Neural cell (in vitro differentiated cells): ENCODE results near the gene TUBB3. TPM values are rescaled to one million over a fixed set of nuclear protein-coding genes. Genes with fewer than 3 reads are reported as not detected.

ENCODE experiments used
- H2AFZ ChIP-seq: fragments of 200-600, 300-800 bp; sonication (generic), shearing (Covaris generic); 2 replicates; pipeline ENCODE4 v1.6.0; 2014; ENCODE audit warnings: low read depth, mild to moderate bottlenecking, antibody characterized with exemption, low read length, moderate library complexity
- H3F3A ChIP-seq: fragments of 200-600 bp; shearing (Covaris generic); 2 replicates; pipeline ENCODE4 v1.6.1; 2016; ENCODE audit warnings: mild to moderate bottlenecking, moderate library complexity, mixed read lengths, antibody characterized with exemption, low read length; ENCODE audit not compliant: insufficient read depth, poor library complexity, severe bottlenecking
- H3K27ac ChIP-seq: fragments of 200-600, 300-800 bp; sonication (generic), shearing (Covaris generic); 2 replicates; pipeline ENCODE4 v1.5.1; 2014; ENCODE audit warnings: mild to moderate bottlenecking, low read length, moderate library complexity
- H3K27me3 ChIP-seq: fragments of 300-800, 200-600 bp; sonication (generic), shearing (Covaris generic); 2 replicates; pipeline ENCODE4 v1.6.0; 2014; ENCODE audit warnings: mild to moderate bottlenecking, low read depth, low read length, moderate library complexity; ENCODE audit not compliant: insufficient read depth
- H3K36me3 ChIP-seq: fragments of 300-800, 200-600 bp; sonication (generic), shearing (Covaris generic); 2 replicates; pipeline ENCODE4 v1.5.1; 2014; ENCODE audit warnings: mild to moderate bottlenecking, antibody characterized with exemption, low read length, moderate library complexity; ENCODE audit not compliant: insufficient read depth
- H3K4me2 ChIP-seq: fragments of 300-800, 200-600 bp; sonication (generic), shearing (Covaris generic); 2 replicates; pipeline ENCODE4 v1.6.0; 2014; ENCODE audit warnings: mild to moderate bottlenecking, low read length
- H3K4me3 ChIP-seq: fragments of 300-800, 200-600 bp; sonication (generic), shearing (Covaris generic); 2 replicates; pipeline ENCODE4 v1.5.1; 2014; ENCODE audit warnings: mild to moderate bottlenecking, low read length, moderate library complexity
- H3K79me2 ChIP-seq: fragments of 200-600 bp; shearing (Covaris generic); replicated peaks from 2 replicates; pipeline ENCODE4 v1.6.0; 2014; ENCODE audit warnings: mild to moderate bottlenecking, low read length, moderate library complexity; ENCODE audit not compliant: insufficient read depth
- H3K9ac ChIP-seq: fragments of 300-800, 200-600 bp; sonication (generic), shearing (Covaris generic); 2 replicates; pipeline ENCODE4 v1.6.1; 2016; ENCODE audit warnings: mild to moderate bottlenecking, low read length, mixed read lengths
- H3K9me2 ChIP-seq: fragments of 200-600 bp; shearing (Covaris generic); 2 replicates; pipeline ENCODE4 v1.6.1; 2016; ENCODE audit warnings: mild to moderate bottlenecking, low read length, mixed read lengths; ENCODE audit not compliant: insufficient read depth
- H3K9me3 ChIP-seq: fragments of 200-600, 300-800 bp; sonication (generic), shearing (Covaris generic); 2 replicates; pipeline ENCODE4 v1.6.1; 2016; ENCODE audit warnings: mild to moderate bottlenecking, mixed run types, low read length, moderate library complexity, mixed read lengths
- H4K20me1 ChIP-seq: fragments of 200-600 bp; shearing (Covaris generic); 2 replicates; pipeline ENCODE4 v1.6.1; 2016; ENCODE audit warnings: mild to moderate bottlenecking, mixed run types; ENCODE audit not compliant: insufficient read depth
- EP300 ChIP-seq: fragments of 450-650 bp; conservative IDR thresholded peaks from 2 replicates; pipeline ENCODE4 v1.6.1; 2014; ENCODE audit warnings: antibody characterized with exemption, mild to moderate bottlenecking, moderate library complexity; ENCODE audit not compliant: poor library complexity, severe bottlenecking
- EZH2 ChIP-seq: fragments of 200-600, 300-800 bp; shearing (Covaris generic), sonication (generic); IDR thresholded peaks from 2 replicates; pipeline ENCODE4 v1.6.1; 2014; ENCODE audit warnings: antibody characterized with exemption, low read length, borderline replicate concordance, mild to moderate bottlenecking; ENCODE audit not compliant: insufficient read depth, poor library complexity, severe bottlenecking
- MXI1 ChIP-seq: fragments of 450-650 bp; conservative IDR thresholded peaks from 2 replicates; pipeline ENCODE4 v1.6.1; 2014; ENCODE audit warnings: antibody characterized with exemption, mild to moderate bottlenecking; ENCODE audit not compliant: poor library complexity, severe bottlenecking
- POLR2AphosphoS5 ChIP-seq: IDR thresholded peaks from 2 replicates; pipeline ENCODE4 v1.6.1; 2012
- RAD21 ChIP-seq: fragments of 450-650 bp; conservative IDR thresholded peaks from 2 replicates; pipeline ENCODE4 v1.6.1; 2014; ENCODE audit warnings: antibody characterized with exemption, mild to moderate bottlenecking, moderate library complexity
- SMC3 ChIP-seq: fragments of 450-650 bp; conservative IDR thresholded peaks from 2 replicates; pipeline ENCODE4 v1.6.1; 2014; ENCODE audit warnings: antibody characterized with exemption, mild to moderate bottlenecking, moderate library complexity; ENCODE audit not compliant: poor library complexity
- TAF1 ChIP-seq: IDR thresholded peaks from 2 replicates; pipeline ENCODE4 v1.6.1; 2012; ENCODE audit warnings: low read depth
- polyA plus RNA-seq: library from polyadenylated mRNA; depleted of rRNA; stranded (reverse); fragments of >200 nt; gene quantifications from 2 replicates; pipeline ENCODE4 v1.2.3, GENCODE V29; 2014
- TF ChIP-seq, protein P1 (sequence below): IDR thresholded peaks from 2 replicates; pipeline ENCODE4 v1.6.1; 2012; ENCODE audit warnings: borderline replicate concordance

The TUBB3 gene
- polyA plus RNA-seq, 1 donor from 2014 or later, result 2,442 TPM

DNA sequence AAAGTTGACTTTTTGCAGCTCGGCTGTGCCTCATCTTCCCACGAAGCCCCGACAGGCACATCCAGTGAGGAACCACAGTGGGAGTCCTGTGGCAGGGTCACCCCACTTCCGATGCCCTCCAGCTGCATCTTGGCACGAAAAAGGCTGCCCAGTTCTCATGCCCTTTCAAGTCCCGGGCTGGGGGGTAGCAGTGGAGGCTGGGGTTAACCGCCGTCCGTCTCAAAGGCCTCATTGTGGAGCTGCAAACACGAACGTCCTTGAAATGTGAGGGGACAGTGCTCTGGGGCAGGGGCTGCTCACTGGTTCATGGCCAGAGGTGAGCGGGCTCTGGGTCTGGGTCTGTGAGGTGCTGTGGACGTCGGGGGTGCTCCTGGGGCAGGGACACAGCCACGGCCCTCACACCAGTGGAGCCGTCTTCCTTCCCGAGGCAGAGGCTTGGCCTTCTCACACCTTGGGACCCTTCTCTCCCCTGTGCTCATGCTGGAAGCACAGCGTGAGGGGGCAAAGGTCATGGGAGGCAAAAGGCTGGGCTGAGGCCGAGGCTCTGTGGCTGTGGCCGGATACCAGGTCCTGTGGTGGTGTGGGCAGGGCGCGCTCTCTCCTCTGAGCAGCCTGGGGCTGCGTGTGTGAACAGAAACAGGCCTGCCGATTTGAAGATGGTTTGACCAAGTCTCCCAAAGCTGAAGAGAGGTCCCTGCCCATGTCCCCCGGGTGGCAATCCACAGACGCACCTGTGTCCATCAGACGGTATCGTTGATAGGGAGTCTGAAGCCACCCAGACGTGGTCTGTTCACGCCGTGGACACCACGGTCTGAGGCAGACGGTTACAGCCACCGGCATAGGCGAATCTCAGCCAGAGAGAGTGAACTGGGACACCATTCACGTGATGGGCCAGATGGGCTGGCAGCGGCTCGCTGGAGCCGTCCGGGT lies 7.6 kb upstream of the TUBB3 start:
- no peaks in the 10 kb centered on the region for H3K27me3 ChIP-seq
- H3K4me3 ChIP-seq, result no peak overlapping the region
- no peaks in the 10 kb centered on the region for H3F3A ChIP-seq
- H3K9ac ChIP-seq, result no peak overlapping the region
- H3K79me2 ChIP-seq, result peaks cover 13% of the 10 kb centered on the region
- no peaks in the 10 kb centered on the region for H4K20me1 ChIP-seq
- H3K36me3 ChIP-seq, result no peaks in the 10 kb centered on the region
- no peak overlapping the region for H2AFZ ChIP-seq
- no peaks in the 10 kb centered on the region for H3K9me3 ChIP-seq
- TF ChIP-seq POLR2AphosphoS5 (no peak), EP300 (no peak), RAD21 (no peak), EZH2 (no peak)
- H3K4me2 ChIP-seq, result no peak overlapping the region
- H3K9me2 ChIP-seq, result no peaks in the 10 kb centered on the region
- no peak overlapping the region for H3K27ac ChIP-seq

DNA sequence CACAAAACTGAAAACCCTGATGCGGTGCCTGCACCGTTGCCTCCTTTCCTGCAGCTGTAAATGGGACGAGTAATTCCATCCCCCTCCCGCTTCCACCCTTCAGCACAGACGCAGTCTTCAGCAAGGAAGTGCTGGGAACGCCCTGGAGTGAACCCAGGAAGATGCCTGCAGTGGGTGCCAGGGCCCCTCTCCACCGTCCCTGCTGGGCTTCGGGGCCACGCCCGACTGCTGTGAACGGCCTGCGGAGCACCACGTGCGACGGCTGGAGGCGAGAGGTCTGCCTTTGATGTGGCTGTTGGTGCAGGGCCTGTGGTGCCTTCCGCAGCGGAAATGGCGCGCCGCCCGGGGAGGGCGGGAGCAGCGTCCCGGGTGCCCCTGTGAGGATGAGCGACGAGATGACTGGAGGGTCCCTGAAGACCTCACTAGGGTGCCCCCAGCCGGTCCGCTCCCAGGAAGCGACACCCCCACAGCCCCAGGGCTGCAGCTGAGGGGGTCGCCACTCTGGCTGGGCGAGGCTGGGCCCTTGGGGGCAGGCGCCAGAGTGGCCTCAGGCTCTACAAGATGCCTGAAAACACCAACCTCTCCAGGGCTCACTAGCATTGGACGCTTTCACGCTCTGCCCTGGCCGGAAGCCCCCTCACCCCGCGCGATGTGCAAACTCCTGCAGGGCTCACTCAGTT lies 5.2 kb upstream of the TUBB3 start:
- H3K27me3 ChIP-seq, result no peaks in the 10 kb centered on the region
- peak overlapping the region; percentile 45 for H3K4me3 ChIP-seq
- H3K9me3 ChIP-seq, result no peaks in the 10 kb centered on the region
- no peaks in the 10 kb centered on the region for H3F3A ChIP-seq
- no peak overlapping the region for H3K27ac ChIP-seq
- H3K4me2 ChIP-seq, result peak overlapping the region; percentile 25
- no peaks in the 10 kb centered on the region for H3K36me3 ChIP-seq
- no peaks in the 10 kb centered on the region for H3K9me2 ChIP-seq
- H3K79me2 ChIP-seq, result peaks cover 32% of the 10 kb centered on the region
- H2AFZ ChIP-seq, result no peak overlapping the region
- H3K9ac ChIP-seq, result peak overlapping the region; percentile 29
- H4K20me1 ChIP-seq, result no peaks in the 10 kb centered on the region
- no peak for TF ChIP-seq MXI1
- no peak for TF ChIP-seq EP300
- TF ChIP-seq SMC3, result no peak
- no peak for TF ChIP-seq TAF1
- TF ChIP-seq, protein P1, sequence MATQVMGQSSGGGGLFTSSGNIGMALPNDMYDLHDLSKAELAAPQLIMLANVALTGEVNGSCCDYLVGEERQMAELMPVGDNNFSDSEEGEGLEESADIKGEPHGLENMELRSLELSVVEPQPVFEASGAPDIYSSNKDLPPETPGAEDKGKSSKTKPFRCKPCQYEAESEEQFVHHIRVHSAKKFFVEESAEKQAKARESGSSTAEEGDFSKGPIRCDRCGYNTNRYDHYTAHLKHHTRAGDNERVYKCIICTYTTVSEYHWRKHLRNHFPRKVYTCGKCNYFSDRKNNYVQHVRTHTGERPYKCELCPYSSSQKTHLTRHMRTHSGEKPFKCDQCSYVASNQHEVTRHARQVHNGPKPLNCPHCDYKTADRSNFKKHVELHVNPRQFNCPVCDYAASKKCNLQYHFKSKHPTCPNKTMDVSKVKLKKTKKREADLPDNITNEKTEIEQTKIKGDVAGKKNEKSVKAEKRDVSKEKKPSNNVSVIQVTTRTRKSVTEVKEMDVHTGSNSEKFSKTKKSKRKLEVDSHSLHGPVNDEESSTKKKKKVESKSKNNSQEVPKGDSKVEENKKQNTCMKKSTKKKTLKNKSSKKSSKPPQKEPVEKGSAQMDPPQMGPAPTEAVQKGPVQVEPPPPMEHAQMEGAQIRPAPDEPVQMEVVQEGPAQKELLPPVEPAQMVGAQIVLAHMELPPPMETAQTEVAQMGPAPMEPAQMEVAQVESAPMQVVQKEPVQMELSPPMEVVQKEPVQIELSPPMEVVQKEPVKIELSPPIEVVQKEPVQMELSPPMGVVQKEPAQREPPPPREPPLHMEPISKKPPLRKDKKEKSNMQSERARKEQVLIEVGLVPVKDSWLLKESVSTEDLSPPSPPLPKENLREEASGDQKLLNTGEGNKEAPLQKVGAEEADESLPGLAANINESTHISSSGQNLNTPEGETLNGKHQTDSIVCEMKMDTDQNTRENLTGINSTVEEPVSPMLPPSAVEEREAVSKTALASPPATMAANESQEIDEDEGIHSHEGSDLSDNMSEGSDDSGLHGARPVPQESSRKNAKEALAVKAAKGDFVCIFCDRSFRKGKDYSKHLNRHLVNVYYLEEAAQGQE, result no peak
- TF ChIP-seq EZH2, result no peak
- TF ChIP-seq POLR2AphosphoS5, result peak; percentile 41
